ENCODE measurements around the gene TOMM7. TPM values are rescaled to one million over a fixed set of nuclear protein-coding genes. Genes with fewer than 3 reads are reported as not detected.
A peak's percentile ranks its signal among the peaks of the same experiment; 100 is the strongest.

TOMM7 gene
- total RNA-seq, 2 donors from 2014 or later: 335 to 356 TPM

GRCh38 chr7:22858274-22858639 is 35.6 kb upstream of the TOMM7 start:
- Histone ChIP-seq H3K9me3 (ENCODE audit: control insufficient read depth, low read length) (no peaks in the 10 kb centered on the region), H3K9ac (ENCODE audit: extremely low read depth, low read length, poor library complexity, severe bottlenecking) (no peak overlapping the region), H3K4me1 (ENCODE audit: control insufficient read depth, insufficient read depth, low read length) (peaks cover 10% of the 10 kb centered on the region), H3K27ac (ENCODE audit: low read depth, low read length) (peak overlapping the region; percentile 19), H3K27me3 (ENCODE audit: control insufficient read depth, insufficient read depth, low read length, poor library complexity, severe bottlenecking) (no peaks in the 10 kb centered on the region), H3K4me3 (ENCODE audit: low read length) (no peak overlapping the region), H3K36me3 (ENCODE audit: control insufficient read depth, insufficient read depth, low read length) (peaks cover 59% of the 10 kb centered on the region)
- WGBS, 2 experiments (ENCODE audit: insufficient coverage in 1 of 2, insufficient read length in 1 of 2): 83% methylated on average over 1 of the region's 1 CpG; no CpG with 5 or more reads in 1 of the 2 experiments
- H3K36me3 Mint-ChIP-seq (ENCODE audit: low read depth): peaks cover 57% of the 10 kb centered on the region
- no peak overlapping the region for H3K4me3 Mint-ChIP-seq
- TF ChIP-seq CTCF (conservative IDR thresholded peaks at IDR 0.05): no peak
- H3K9me3 Mint-ChIP-seq: no peaks in the 10 kb centered on the region
- peaks cover 4% of the 10 kb centered on the region for H3K27me3 Mint-ChIP-seq (ENCODE audit: insufficient read depth)
- no peak for DNase-seq
- peaks cover 31% of the 10 kb centered on the region for H3K4me1 Mint-ChIP-seq
- peak overlapping the region; percentile 88 for H3K27ac Mint-ChIP-seq

GRCh38 chr7:22856416-22856815 is 33.8 kb upstream of the TOMM7 start:
- H3K36me3 Mint-ChIP-seq (ENCODE audit: low read depth): peaks cover 45% of the 10 kb centered on the region
- no peak for DNase-seq
- H3K4me1 ChIP-seq (ENCODE audit: control insufficient read depth, insufficient read depth, low read length): peaks cover 10% of the 10 kb centered on the region
- TF ChIP-seq CTCF (conservative IDR thresholded peaks at IDR 0.05): no peak
- peak overlapping the region; percentile 91 for H3K27ac Mint-ChIP-seq
- H3K9me3 ChIP-seq (ENCODE audit: control insufficient read depth, low read length): no peaks in the 10 kb centered on the region
- H3K4me3 ChIP-seq (ENCODE audit: low read length): peak overlapping the region; percentile 92
- peak overlapping the region; percentile 97 for H3K4me3 Mint-ChIP-seq
- peak overlapping the region; percentile 18 for H3K9ac ChIP-seq (ENCODE audit: extremely low read depth, low read length, poor library complexity, severe bottlenecking)
- H3K4me1 Mint-ChIP-seq: peaks cover 43% of the 10 kb centered on the region
- no peak overlapping the region for H3K27ac ChIP-seq (ENCODE audit: low read depth, low read length)
- peaks cover 54% of the 10 kb centered on the region for H3K36me3 ChIP-seq (ENCODE audit: control insufficient read depth, insufficient read depth, low read length)
- no peaks in the 10 kb centered on the region for H3K9me3 Mint-ChIP-seq
- no peaks in the 10 kb centered on the region for H3K27me3 ChIP-seq (ENCODE audit: control insufficient read depth, insufficient read depth, low read length, poor library complexity, severe bottlenecking)
- WGBS, 2 experiments (ENCODE audit: insufficient coverage in 1 of 2, insufficient read length in 1 of 2): 76 to 100% methylated on average over 1 of the region's 2 CpGs
- H3K27me3 Mint-ChIP-seq (ENCODE audit: insufficient read depth): peaks cover 4% of the 10 kb centered on the region

GRCh38 chr7:22855049-22855392 is 32.4 kb upstream of the TOMM7 start:
- H3K4me1 Mint-ChIP-seq: peaks cover 42% of the 10 kb centered on the region
- Histone ChIP-seq H3K4me3 (ENCODE audit: low read length) (peak overlapping the region; percentile 92), H3K9ac (ENCODE audit: extremely low read depth, low read length, poor library complexity, severe bottlenecking) (peak overlapping the region; percentile 98), H3K4me1 (ENCODE audit: control insufficient read depth, insufficient read depth, low read length) (peaks cover 10% of the 10 kb centered on the region), H3K27me3 (ENCODE audit: control insufficient read depth, insufficient read depth, low read length, poor library complexity, severe bottlenecking) (no peaks in the 10 kb centered on the region), H3K36me3 (ENCODE audit: control insufficient read depth, insufficient read depth, low read length) (peaks cover 40% of the 10 kb centered on the region), H3K27ac (ENCODE audit: low read depth, low read length) (peak overlapping the region; percentile 26), H3K9me3 (ENCODE audit: control insufficient read depth, low read length) (no peaks in the 10 kb centered on the region)
- peaks cover 33% of the 10 kb centered on the region for H3K36me3 Mint-ChIP-seq (ENCODE audit: low read depth)
- H3K27me3 Mint-ChIP-seq (ENCODE audit: insufficient read depth): peaks cover 4% of the 10 kb centered on the region
- H3K4me3 Mint-ChIP-seq: peak overlapping the region; percentile 97
- 19 to 40% methylated on average over 6 to 9 of the region's 9 CpGs for WGBS, 2 experiments (ENCODE audit: insufficient coverage in 1 of 2, insufficient read length in 1 of 2)
- no peak for DNase-seq
- peak overlapping the region; percentile 98 for H3K27ac Mint-ChIP-seq
- TF ChIP-seq CTCF (conservative IDR thresholded peaks at IDR 0.05): no peak
- H3K9me3 Mint-ChIP-seq: no peaks in the 10 kb centered on the region
